Muscle of back (tissue), 11 donors: ENCODE measurements around the gene TMC3. TPM values are rescaled to one million over a fixed set of nuclear protein-coding genes. Genes with fewer than 3 reads are reported as not detected.
A peak's percentile ranks its signal among the peaks of the same experiment; 100 is the strongest.
"Not testable (repeated sequence)": the region's sequence is repeated elsewhere in the genome, so short reads cannot be mapped to it uniquely, and the experiment has no call there.

ENCODE experiments used
- DNase-seq, 3 donors: peaks; one replicate each; pipeline versions ENCODE4 v3.0.0 to v3.0.0-alpha.2; 2013
- polyA plus RNA-seq, 10 donors: library from polyadenylated mRNA; unstranded; fragments of 120-200 nt; gene quantifications; one replicate each; pipeline ENCODE4 v1.2.1, GENCODE V29; 2013; ENCODE audit not compliant: insufficient read length in 10 of 10

TMC3 gene
- polyA plus RNA-seq, 10 donors, result 0.04 to 0.17 (median 0.07) TPM; not detected in 1

DNA sequence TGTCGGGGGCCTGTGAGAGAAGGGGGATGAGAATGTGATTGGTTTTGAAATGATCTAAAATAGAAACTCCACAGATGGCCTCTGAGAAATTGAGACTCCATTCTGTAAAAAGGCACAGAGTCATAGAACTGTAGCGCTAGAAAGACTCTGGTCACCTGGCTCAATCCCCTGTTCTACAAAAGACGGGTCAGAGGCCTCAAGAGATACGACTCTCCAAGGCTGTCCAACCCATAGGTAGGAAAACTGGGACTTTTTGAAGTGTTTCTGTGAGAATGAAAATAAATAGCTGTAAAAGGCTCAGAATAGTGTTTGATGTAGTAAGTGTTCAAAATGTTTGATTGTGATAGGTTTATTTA lies 11.7 kb upstream of the TMC3 start:
- DNase-seq, result no peak

DNA sequence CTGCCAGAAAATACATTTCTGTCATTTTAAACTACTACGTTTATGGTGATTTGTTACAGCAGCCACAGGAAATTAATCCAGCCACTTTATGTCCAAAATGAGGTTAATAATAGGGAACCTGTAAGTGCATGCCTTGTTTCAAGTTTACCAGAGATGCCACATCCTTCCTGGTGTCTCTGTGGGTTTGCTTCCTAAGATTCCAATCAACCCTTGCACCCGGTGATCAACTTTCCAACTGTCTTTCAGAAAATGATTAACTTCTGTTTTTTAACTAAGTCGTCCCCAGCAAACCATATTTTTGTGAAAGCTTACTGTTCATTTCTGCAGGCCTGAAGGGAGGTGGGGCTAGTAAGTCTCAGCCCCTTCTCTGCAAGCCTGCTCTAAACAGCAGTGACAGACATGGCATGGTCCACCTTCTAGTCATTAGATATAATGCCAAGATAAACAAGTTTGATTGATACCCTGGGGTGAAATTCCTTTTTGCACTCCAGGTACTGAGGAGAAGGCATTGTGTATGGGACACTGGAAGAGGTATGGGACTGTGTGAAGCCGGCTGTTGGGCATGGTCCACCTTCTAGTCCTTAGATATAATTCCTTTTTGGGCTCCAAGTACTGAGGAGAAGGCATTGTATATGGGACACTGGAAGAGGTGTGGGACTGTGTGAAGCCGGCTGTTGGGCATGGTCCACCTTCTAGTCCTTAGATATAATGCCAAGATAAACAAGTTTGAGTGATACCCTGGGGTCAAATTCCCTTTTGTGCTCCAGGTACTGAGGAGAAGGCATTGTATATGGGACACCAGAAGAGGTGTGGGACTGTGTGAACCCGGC lies 11.1 kb upstream of the TMC3 start:
- no peak for DNase-seq

DNA sequence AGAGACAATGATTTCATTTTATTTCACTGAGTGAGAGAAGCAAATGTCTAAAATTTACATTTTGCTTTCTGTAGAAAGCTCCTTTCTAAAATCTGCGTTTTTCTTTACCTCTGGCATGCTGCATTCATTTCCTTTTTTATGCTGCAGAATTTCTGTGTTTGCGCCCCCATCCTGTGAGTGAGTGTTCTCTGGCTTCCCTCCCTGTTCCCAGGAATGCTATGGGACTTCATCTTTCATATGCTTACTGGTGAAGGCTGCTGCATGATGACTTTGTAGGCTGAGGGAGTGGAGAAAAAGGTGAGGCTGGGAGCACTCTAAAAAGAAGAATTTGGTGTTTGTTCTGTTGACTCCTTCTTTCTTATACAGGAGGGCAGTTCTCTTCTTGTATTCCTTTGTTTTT lies 7.7 kb upstream of the TMC3 start:
- no peak for DNase-seq

DNA sequence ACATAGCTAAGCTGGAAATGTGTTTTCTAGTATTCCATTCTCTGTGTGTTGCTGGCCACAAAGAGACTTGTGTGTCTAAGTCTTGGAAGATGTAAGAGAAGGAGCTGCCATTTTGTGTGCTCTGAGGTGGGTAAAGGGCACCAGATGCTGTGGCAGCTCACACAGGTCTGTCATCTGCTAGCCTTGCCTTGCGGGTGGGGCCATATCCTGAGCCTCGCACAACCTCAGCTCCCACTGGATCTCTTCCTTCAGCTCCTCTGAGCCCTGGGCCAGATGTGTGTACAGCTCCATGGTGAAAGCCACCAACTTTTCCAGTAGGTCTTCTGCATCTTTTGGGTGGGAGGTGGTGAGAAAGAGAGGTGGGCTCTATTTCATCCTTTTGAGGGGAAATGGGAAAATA lies 6.7 kb upstream of the TMC3 start:
- no peak for DNase-seq

DNA sequence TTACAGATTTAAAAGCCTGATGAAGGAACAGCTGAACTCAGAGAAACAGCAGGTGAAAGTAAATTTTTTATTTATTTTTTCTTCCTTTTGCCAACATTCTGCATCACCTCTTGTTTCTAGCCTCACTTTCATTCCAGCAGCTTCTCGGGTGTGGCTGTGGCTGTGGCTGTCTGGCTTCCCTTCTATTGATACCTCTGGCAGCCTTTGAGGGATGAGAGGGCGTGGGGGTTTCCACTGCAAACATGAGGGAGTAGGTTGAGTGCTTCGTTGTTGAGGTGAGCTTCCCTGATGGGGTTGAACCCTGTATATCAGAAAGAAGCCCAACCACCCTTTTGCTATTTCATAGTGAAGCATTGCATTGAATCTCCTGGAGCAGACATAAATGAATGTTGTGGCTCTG lies 6.2 kb upstream of the TMC3 start:
- DNase-seq, result peak in 1 of 3 donors; percentile 31

DNA sequence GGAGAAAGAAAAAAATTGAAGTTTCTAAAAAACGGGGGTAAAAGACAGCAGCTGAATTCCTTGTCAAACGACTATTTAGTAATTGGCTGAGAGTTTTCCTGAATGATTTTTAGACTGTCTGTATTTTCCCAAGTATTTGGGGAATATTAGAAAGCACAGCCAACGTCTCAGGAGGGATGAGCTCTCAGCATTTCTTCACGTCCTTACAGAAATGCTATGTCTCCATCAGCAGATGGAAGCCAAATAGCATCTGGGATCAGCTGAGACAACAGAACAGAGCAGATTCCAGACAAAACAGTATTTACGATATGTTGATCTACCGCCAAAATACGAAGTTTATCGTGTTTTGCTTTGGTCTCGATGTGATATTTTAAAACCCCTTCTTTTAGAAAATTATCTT lies 5.3 kb upstream of the TMC3 start:
- peak; percentile 18 to 87 (median 48) for DNase-seq

DNA sequence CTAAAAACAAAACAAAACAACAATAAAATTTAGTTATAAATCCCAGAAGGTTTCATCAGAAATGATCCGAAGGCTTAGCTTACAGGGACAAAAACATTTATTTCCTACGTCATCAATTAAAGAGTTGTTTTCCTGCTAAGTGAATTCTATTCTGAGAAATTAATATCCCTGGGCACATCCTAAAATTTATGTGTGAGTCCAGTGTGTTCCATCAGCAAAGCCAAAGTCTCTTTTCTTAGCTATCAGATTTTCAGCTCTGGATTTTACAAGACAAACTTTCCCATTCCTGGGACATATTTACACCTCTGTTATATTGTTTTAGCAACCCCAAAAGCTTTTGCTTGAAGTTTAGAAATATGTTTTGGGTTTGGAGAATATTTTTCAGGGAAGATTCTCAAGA lies 4.4 kb upstream of the TMC3 start:
- peak; percentile 5 to 58 (median 6) for DNase-seq

DNA sequence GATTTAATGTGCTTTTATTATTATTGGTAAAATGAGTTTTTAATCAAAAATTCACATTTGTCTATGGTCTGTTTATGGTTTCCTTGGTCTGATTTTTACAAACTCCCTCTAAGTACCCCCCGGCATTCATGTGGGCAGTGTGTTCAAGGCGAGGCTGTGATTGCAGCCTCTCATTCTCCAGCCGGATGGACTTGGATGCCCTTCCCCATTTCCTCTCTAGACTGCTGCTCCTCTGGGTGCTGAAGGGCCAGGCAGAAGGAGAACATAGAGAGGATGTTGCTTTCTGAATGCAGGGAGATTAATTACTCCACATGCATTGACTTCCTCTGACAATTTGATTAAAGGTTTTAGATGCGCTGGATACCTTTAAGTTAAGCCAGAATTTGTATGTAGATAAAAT lies 3.9 kb upstream of the TMC3 start:
- peak in 1 of 3 donors; percentile 17 for DNase-seq

DNA sequence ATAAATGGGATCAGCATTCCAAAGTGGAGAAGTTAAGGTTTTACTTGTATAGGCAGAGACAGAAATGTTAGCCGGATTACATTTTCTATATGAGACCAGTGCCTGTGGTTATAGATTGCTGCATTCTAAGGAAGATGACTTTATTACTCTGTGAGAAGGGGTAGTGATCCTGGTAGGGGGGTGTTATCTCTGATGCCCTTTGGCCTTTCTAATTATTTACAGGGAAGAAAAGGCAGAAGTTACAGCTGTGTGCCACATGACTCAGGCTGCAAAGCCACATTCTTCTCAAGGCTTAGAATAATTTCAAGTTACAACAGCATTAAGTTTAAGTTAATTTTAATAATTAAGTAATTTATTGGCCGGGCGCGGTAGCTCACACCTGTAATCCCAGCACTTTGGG lies 2.2 kb upstream of the TMC3 start:
- no peak for DNase-seq

DNA sequence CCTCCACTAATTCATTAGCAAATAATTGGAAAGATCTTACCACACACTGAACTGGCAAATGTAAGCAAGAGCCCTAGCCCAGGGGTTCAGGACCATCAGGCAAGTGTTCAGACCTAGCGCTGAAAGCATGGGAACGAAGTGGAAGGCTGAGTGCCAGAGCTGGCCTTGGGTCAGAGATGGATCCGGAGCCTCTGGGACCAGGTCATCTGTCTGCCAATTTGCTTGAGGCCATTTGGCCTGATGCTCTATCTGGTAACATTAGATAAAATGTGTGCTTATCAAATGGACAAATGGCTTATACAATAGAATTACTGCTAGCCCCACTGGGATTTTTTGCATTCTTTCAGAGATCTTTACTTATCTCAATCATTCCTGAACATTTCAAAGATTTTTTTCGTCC lies 1.4 kb upstream of the TMC3 start:
- DNase-seq, result peak in 1 of 3 donors; percentile 36

DNA sequence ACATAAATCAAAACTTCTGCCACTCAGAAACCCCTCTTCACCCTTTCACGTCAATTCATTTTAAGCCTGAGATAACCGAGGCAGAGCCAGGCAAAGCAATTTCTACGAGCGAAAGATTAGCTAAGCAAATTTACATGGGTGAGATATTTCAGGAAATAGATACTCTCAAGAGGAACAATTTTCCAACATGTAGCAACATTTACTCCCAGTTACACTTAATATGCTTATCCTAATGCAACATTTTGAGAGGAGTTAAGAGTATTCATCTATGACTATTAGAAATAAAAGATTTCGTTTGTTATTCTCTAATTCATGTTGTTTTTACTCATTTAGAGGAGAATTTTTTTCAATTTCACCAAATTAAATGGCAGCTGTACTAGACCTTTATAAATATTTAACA lies 837 bp downstream of the TMC3 start:
- DNase-seq, result no peak

DNA sequence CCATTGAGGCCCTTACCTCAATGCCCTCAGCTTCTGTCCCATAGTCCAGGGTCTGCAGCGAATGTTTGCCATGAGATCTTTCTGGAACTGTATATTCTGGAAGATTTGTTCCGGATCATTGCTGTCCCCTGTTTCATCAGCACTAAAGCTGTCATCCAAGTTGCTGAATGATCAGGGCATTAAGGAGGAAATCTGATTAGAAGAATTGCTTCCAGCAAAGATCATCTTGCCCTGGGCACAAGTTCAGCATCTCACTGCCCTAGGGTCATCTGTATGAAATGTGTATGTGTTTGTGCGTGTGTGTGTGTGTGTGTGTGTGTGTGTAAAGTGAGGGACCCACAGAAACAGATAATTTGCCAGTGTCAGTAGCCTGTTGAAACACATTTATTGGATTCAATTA lies 1.4 kb downstream of the TMC3 start:
- no peak for DNase-seq

DNA sequence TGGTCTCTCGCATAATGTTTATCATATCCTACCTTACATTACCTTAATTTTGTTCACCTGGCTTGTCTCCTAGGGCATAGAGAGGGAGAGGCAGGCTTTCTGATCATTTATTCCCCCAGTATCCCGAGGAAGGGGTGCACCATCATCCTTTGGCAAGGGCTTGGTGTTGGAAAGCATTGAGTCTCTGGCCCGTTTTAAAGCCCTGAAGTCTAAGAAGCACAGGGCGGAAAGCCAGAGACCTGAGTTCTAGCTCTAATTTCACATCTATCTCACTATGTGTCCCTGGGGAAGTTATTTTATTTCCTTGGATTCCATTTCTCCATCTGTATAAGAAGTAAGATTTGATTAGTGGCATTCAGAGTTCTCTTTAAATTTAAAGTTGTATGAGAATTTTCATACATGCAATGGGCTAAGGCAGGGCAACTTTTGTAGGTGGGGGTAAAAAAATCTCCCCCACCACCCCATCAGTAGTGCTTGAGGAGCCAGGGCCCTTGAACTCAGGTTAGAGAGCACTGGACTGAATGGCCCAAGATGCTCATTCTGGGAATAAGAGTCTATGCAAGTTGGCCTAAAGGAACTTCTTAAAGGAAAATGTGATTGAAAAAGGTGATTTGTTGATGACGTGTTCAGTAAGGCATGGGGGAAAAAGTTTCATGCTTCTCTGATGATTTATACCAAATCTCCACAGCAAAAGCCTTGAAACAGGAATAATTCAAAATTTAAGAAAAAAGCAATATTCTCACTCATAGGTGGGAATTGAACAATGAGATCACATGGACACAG lies 10.1 kb downstream of the TMC3 start:
- peak; percentile 43 to 83 (median 60) for DNase-seq

DNA sequence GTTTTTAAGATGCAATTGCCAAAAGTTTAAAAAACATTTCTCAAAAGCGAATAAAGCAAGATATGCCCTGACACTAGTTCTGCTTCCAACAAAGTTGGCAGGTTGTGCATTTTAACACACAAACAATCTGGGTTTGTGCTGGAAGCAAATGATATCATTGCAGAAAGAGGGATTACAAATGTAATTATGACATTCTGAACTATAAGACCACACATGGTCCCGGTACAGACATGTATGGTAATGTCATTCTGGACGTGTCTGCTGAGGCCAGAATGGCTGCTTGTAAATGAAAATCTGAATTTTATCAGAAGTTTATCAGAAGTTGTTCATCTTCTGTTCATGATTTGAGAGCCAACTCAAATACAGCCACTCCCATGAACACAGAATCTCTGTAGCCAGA lies 10.7 kb downstream of the TMC3 start:
- DNase-seq, result peak; percentile 12 to 66 (median 27)

DNA sequence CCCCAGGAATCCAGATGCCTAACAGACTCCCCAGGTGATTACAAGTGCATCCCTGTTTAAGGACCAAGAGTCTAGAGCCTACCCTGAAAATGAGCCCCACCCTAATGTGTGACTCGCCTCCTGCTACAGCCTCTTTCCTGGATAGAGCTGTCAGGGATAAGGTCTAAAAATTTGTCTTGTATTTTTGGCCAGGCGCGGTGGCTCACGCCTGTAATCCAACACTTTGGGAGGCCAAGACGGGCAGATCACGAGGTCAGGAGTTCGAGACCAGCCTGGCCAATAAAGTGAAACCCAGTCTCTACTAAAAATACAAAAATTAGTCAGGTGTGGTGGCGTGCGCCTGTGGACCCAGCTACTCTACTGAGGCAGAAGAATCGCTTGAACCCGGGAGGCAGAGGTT lies 11.2 kb downstream of the TMC3 start:
- DNase-seq, result no peak

DNA sequence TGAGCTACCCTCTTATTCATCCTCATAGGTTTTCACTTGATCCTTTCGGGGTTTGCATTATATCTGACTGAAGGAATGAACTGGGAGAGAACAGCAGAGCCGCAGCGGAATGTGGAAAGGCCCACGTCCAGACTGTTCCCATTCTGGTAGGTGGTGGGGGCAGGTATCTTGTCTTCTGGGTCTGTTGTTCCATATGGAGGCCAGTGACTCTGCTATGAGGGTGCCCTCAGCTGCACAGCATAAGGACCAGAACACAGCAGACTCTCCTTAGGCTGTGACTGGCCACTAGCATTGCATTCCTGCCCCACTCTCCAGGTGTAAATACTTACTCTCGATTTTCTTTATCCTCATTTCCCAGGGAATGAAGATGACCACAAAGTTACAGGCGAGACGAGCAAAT lies 12.1 kb downstream of the TMC3 start:
- no peak for DNase-seq

DNA sequence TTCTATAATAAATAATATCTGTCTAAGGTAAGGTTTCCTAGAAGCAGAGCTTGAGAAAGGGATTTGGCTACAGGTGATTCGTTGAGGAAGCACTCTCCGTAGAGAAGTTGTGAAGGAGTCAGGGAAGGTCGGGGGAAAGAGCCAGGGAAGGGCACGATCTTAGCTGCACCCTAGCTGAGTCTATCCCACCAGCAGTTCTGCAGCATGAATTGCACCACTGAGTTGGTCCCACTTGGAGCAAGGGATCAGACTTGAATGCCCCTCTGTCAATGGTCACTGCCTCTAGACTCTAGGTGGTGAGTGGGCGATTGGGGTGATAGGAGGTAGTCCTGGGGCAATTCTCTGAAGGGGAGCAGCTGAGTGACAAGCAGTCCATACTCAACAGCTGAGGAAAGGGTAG lies 13.5 kb downstream of the TMC3 start:
- no peak for DNase-seq

DNA sequence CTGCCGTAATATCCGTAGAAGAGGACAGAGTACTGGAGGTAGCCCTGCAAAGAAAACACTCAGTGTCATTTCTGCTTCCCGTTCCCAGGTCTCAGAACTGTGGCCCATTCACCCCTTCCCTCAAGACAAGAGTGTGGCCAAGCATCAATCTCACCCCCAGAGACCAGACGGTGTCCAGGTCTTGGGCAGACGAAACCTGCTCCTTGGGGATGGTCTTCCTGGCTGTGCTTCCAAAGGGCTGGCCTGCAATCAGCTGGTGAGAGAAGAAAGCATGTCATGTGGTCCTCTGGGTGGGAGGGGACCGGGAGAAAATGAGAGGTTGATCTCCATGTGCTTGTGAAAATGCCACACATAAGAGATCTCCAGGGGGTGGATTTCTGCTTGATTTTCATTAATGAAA lies 15.8 kb downstream of the TMC3 start:
- DNase-seq, result no peak

DNA sequence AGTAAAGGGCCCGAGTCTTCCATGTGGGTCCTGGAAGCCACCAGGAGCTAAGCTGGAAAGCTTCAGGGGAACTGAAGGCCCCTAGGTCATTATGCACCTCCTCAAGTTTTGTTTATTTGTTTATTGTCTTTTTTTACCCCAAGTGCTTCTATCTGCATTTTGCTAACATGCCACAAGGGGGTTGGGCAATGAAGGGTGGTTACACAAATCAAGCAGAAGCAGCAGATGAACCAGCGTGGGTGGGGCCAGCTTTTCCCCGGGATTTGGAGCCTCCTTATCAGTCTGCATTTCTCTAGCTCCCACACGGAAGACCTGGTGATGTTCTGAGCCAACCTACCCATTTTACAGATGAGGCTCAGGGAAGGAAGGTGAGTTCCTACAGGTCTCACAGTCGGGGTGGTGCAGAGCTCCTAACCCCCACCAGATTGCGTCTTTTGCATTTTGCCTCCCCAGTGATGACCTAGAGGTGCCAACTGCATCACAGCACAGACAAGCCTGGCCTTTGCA lies 16.8 kb downstream of the TMC3 start:
- DNase-seq, result no peak

DNA sequence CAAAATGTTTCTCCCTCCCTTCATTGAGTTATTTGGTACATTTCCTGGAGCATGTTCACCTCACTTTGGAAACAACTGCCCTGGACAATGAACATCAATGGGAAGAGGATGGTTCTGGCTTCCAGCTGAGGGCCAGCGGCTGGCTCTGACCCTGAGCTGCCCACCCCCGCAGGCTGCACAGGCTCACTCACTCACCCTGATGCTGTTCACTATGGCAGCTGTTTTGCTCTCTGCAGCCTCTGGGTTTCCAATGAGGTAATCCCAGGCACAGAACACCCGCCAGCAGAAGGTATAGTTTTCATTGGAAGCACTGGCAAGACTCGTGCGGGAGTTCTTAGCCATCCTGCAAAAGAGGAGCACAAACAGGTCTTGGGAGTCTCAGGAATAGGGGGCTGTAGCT lies 17.8 kb downstream of the TMC3 start:
- DNase-seq, result no peak

DNA sequence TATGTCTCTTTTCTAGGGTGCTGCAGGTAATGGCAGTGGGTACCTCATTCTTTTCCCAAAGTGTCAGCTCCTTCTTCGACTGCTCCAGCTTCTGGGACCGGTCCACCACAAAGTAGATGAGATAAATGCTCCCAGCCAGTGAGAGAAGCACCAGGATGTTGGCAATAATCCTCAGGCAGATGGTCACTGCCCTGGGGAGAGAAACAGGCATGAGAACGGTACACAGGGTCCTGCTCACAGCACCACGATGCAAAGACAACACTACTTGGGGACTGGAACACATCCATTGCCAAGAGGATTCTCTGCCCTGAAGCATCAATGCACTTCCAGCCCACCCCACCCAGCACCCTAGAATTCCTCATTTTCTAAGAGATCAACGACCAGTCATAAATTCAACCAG lies 22.4 kb downstream of the TMC3 start:
- DNase-seq, result no peak

DNA sequence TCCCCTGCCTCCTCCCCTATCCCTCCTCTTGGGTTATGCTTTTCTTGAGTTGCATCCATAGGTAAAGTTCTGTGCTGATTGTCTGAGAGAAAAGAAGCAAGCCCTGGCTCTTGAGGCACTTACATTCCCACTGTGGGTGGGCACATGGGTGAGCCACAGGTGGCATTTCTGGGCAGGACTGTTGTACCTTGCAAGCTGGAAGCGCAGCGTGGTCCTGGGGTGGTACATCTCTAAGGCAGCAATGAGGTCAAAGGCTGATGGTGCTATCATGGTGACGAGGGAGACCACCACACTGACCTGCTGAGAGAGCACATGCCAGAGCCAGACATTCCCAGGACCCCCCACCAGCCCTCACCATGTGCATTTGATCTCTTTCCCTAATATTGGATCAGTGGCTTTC lies 24.7 kb downstream of the TMC3 start:
- no peak for DNase-seq

DNA sequence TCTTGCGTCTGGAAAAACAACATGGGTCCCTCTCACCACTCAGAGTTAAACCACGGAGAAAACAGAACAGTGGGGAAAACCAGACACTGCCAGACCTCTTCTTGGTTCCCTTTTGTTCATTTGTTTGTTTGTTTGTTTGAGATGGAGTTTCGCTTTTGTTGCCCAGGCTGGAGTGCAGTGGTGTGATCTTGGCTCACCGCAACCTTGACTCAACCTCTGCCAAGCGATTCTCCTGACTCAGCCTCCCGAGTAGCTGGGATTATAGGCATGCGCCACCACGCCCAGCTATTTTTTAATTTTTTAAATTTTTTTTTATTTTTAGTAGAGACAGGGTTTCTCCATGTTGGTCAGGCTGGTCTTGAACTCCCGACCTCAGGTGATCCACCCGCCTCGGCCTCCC lies 25.3 kb downstream of the TMC3 start:
- DNase-seq, result not testable (repeated sequence)
